Astrocyte of the cerebellum (primary cell): ENCODE data around the gene FIGN.
A peak's percentile ranks its signal among the peaks of the same experiment; 100 is the strongest.

Experiments used
- DNase-seq: peaks from one replicate; pipeline ENCODE4 v3.0.0-alpha.2; 2011; ENCODE audit warnings: low read depth
- H3K4me3 ChIP-seq: 2 replicates; pipeline ENCODE4 v1.5.1; 2011; ENCODE audit warnings: mild to moderate bottlenecking, low read depth, low read length, moderate library complexity
- in situ Hi-C: cut with HindIII; loops from 2 replicates; pipeline ENCODE4 v1.10.0; 2017; ENCODE audit warnings: low sequenced_read_pairs
- TF ChIP-seq, protein P1 (sequence below): IDR thresholded peaks from 2 replicates; pipeline ENCODE4 v1.5.1; 2012; ENCODE audit warnings: low read length, low read depth, moderate library complexity, mild to moderate bottlenecking; ENCODE audit errors: missing control alignments

The FIGN gene

DNA sequence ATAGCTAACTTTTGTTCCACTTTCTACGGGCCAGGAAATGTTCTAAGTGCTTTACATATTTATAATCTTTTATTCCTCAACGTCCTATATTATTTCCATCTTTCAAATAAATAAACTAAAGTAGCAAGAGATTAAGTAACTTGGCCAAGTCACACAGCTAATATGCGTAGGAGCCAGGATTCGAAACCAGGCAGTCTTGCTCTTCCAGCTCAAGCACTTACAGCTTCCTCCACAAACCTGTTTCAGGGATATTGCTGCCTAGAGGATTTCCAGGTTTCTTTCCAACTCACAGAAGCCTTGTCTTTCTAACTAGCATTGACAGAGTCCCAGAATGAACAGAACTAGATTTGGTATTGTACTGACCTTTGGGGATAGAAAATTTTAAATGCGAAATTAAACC is 102.5 kb downstream of the FIGN start:
- in situ Hi-C loops = no loop called here
- H3K4me3 ChIP-seq = no peak overlapping the region
- TF ChIP-seq, protein P1, sequence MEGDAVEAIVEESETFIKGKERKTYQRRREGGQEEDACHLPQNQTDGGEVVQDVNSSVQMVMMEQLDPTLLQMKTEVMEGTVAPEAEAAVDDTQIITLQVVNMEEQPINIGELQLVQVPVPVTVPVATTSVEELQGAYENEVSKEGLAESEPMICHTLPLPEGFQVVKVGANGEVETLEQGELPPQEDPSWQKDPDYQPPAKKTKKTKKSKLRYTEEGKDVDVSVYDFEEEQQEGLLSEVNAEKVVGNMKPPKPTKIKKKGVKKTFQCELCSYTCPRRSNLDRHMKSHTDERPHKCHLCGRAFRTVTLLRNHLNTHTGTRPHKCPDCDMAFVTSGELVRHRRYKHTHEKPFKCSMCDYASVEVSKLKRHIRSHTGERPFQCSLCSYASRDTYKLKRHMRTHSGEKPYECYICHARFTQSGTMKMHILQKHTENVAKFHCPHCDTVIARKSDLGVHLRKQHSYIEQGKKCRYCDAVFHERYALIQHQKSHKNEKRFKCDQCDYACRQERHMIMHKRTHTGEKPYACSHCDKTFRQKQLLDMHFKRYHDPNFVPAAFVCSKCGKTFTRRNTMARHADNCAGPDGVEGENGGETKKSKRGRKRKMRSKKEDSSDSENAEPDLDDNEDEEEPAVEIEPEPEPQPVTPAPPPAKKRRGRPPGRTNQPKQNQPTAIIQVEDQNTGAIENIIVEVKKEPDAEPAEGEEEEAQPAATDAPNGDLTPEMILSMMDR = no peak
- no peak for DNase-seq

- in situ Hi-C loops = no loop called here
These were observed 105.0 kb downstream of the FIGN start for GRCh38 chr2:163630836-163631235.

DNA sequence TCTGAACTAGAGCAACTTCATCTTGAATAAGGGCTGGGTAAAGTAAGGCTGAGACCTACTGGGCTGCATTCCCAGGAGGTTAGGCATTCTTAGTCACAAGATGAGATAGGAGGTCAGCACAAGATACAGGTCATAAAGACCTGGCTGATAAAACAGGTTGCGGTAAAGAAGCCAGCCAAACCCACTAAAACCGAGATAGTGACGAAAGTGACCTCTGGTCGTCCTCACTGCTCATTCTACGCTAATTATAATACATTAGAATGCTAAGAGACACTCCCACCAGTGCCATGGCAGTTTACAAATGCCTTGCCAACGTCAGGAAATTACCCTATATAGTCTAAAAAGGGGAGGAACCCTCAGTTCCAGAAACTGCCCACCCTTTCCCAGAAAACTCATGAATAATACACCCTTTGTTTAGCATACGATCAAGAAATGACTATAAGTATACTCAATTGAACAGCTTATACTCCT is 109.1 kb downstream of the FIGN start:
- TF ChIP-seq, protein P1 = no peak
- in situ Hi-C loops = no loop called here
- peak; percentile 50 for DNase-seq
- no peak overlapping the region for H3K4me3 ChIP-seq

More at GRCh38 chr2:163630836-163631235, 105.0 kb downstream of the FIGN start:
- TF ChIP-seq, protein P1 = no peak
- DNase-seq = no peak
- H3K4me3 ChIP-seq = no peak overlapping the region

GRCh38 chr2:163626208-163626607 is 109.6 kb downstream of the FIGN start:
- in situ Hi-C loops = no loop called here
- TF ChIP-seq, protein P1 = no peak
- DNase-seq = no peak
- H3K4me3 ChIP-seq = no peak overlapping the region

GRCh38 chr2:163625632-163626031 is 110.2 kb downstream of the FIGN start:
- in situ Hi-C loops = no loop called here
- TF ChIP-seq, protein P1 = no peak
- H3K4me3 ChIP-seq = no peak overlapping the region
- DNase-seq = no peak

- H3K4me3 ChIP-seq = no peak overlapping the region
- in situ Hi-C loops = no loop called here
- DNase-seq = no peak
- TF ChIP-seq, protein P1 = no peak
These were observed 114.3 kb downstream of the FIGN start for GRCh38 chr2:163621445-163622004.

DNA sequence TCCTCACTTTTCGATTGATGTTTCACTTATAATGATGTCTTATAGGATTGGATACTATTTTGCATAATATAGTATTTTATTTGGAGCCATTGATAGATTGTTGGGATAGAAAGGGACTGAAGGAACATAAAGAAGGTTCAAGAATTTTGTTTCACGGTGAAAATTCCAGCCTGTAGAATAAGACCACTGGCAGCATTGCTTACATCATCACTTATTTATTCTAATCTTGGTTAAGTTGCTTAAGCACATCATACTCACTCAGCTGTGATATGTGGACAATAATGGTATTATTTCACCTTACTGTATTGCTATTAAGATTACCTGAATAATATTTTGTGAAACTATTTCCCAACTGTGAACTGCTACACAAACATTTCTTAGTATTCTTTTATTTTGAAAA is 118.3 kb downstream of the FIGN start:
- TF ChIP-seq, protein P1 = no peak
- no peak for DNase-seq
- in situ Hi-C loops = no loop called here
- no peak overlapping the region for H3K4me3 ChIP-seq
